ENCODE data around the gene SLIT1. TPM values are rescaled to one million over a fixed set of nuclear protein-coding genes. Genes with fewer than 3 reads are reported as not detected.
A peak's percentile ranks its signal among the peaks of the same experiment; 100 is the strongest.

Gene SLIT1
- under 0.01 and 0.51 TPM in 2 replicates for total RNA-seq

DNA sequence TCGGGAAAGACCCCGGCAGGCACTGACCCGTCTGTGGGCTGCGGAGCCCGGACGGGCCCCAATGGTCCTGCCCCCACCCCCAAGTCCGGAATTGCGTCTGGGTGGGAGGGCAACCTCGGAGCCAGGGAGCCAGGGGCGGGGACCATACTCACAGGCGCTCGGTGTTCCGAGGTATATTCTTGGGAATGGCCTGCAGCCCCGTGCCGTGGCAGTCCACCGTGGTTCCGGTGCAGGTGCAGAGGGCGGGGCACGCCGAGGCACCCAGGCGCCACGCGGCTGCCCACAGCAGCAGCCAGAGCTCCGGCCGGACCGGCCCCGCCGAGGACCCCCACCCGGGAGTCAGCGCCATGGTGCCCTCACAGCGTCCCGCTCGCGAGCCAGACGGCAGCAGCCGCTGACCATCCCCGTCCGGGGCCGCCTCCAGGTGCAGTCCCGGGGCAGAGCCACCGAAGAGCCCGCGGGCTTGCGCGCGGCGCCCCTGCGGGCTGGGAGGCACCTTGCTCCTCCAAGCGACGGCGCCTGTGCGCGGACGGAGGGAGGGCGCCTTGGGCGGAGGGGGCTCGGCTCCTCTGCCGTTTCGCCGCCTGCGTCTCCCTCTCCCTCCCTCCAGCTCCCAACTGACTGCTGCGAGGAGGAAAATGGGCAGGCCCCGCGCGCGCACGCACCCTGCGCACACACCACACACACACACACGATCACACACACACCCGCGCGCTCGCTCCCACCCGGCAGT lies at the start of gene SLIT1:
TSS of gene SLIT1 (minus strand) at position 634 of the 733 bp plus-strand sequence. CDS start at position 349, 285 bp downstream.
- FAIRE-seq (no peak), DNase-seq (ENCODE audit: low read depth) (no peak)
- Histone ChIP-seq H3K4me3 (ENCODE audit: low read depth, low read length) (no peak within 1 kb of the TSS), H3K27me3 (ENCODE audit: control insufficient read depth, insufficient read depth, low read length) (peaks cover 34% of the 10 kb centered on the region), H3K36me3 (ENCODE audit: control insufficient read depth, insufficient read depth, low read length) (no peaks in the 10 kb centered on the region)
- TF ChIP-seq, protein P1, sequence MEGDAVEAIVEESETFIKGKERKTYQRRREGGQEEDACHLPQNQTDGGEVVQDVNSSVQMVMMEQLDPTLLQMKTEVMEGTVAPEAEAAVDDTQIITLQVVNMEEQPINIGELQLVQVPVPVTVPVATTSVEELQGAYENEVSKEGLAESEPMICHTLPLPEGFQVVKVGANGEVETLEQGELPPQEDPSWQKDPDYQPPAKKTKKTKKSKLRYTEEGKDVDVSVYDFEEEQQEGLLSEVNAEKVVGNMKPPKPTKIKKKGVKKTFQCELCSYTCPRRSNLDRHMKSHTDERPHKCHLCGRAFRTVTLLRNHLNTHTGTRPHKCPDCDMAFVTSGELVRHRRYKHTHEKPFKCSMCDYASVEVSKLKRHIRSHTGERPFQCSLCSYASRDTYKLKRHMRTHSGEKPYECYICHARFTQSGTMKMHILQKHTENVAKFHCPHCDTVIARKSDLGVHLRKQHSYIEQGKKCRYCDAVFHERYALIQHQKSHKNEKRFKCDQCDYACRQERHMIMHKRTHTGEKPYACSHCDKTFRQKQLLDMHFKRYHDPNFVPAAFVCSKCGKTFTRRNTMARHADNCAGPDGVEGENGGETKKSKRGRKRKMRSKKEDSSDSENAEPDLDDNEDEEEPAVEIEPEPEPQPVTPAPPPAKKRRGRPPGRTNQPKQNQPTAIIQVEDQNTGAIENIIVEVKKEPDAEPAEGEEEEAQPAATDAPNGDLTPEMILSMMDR (IDR thresholded peaks at IDR 0.05; ENCODE audit: insufficient read depth, low read length, severe bottlenecking), result no peak

DNA sequence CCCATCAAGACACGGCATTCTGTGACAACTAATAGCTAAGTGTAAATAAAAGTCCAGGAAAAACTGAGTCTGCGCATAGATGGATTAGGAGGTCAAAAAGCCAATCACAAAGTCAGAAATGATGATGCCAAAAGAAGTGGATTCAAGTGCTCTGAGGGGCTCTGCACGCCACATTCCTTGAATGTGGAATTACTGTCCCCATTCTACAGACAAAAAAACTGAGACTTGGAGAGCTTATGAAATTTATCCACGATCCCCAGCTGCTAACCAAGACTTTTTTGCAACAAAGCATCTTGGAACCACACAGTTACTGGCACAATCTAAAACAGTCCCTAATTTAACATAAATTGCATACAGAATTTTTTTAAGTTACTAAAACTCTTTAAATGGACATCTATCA lies 49.6 kb upstream of the SLIT1 start:
- TF ChIP-seq, protein P1 (IDR thresholded peaks at IDR 0.05; ENCODE audit: insufficient read depth, low read length, severe bottlenecking), result no peak
- Histone ChIP-seq H3K36me3 (ENCODE audit: control insufficient read depth, insufficient read depth, low read length) (no peaks in the 10 kb centered on the region), H3K4me3 (ENCODE audit: low read depth, low read length) (no peak overlapping the region), H3K27me3 (ENCODE audit: control insufficient read depth, insufficient read depth, low read length) (no peaks in the 10 kb centered on the region)
- no peak for FAIRE-seq
- no peak for DNase-seq (ENCODE audit: low read depth)

DNA sequence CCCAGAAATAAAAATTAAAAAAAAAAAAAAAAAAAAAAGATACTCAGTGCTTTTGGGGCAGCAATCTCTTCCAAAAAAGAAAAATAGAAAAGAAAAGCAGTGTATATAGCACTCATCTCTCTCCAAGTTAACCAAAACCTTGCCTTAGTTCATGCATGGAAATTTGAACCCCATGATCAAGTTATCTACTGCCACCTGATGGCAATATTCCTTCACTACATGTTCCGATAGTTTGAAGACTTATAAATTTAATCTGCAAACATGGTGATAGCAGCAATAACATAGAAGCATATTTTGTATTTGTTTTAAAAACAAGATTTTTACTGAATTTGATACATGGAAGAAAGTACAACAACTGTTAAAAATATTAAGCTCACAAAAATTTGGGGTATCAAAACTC lies 48.6 kb upstream of the SLIT1 start:
- TF ChIP-seq, protein P1 (IDR thresholded peaks at IDR 0.05; ENCODE audit: insufficient read depth, low read length, severe bottlenecking), result peak; percentile 48
- no peaks in the 10 kb centered on the region for H3K36me3 ChIP-seq (ENCODE audit: control insufficient read depth, insufficient read depth, low read length)
- no peak overlapping the region for H3K4me3 ChIP-seq (ENCODE audit: low read depth, low read length)
- DNase-seq (ENCODE audit: low read depth) (peak; percentile 57), FAIRE-seq (no peak)
- H3K27me3 ChIP-seq (ENCODE audit: control insufficient read depth, insufficient read depth, low read length), result no peaks in the 10 kb centered on the region

DNA sequence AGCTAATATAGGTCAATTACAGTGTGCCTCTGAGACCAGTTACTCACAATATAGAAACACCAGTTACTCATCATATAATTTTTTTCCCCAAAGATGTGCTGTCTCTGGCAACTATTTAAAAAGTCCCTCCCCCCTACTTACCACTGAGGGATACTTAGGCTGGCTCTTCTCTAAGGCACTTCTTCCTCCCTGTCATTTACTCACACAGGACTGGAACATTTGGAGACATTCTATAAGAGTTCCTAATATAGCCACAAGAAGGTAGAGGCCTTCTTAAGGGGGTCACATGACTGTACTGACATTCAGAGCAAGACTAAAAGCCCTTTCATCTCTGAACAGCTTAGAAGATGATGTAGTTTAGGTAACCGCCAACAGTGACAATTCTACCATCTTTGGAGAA lies 44.4 kb upstream of the SLIT1 start:
- no peaks in the 10 kb centered on the region for H3K36me3 ChIP-seq (ENCODE audit: control insufficient read depth, insufficient read depth, low read length)
- no peak overlapping the region for H3K4me3 ChIP-seq (ENCODE audit: low read depth, low read length)
- peak; percentile 46 for DNase-seq (ENCODE audit: low read depth)
- TF ChIP-seq, protein P1 (IDR thresholded peaks at IDR 0.05; ENCODE audit: insufficient read depth, low read length, severe bottlenecking), result no peak
- no peaks in the 10 kb centered on the region for H3K27me3 ChIP-seq (ENCODE audit: control insufficient read depth, insufficient read depth, low read length)
- FAIRE-seq, result no peak

DNA sequence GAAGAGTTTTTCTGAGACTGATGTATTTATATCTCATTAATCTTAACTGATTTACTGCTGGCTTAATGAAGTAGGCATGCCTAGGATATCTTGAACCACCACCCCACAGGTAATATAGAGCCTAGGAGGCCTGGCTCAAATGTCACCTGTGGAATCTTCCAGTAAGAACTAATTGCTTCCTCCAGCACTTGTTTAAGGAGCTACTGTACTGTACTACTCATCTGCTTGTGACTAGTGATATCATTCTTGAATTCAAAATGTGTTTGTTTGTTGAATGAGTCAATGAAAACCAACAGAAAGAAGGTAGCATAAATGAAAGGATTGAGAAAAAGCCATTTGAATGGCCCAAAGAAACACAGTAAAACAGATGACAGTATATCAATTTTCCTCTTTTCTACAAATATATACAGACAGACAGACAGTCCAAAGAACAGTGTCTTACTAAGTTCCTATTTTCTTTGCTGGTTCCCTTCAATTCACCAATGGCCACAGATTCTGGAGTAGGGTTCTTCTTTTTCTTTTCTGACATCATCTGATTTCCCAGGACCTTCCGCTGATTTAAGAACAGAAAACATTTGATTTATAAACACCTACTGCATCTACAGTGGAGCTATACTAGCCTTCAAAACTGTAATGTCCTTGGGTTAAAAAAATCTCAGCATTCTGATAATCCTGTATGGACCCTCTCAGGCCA lies 43.7 kb upstream of the SLIT1 start:
- H3K27me3 ChIP-seq (ENCODE audit: control insufficient read depth, insufficient read depth, low read length), result no peaks in the 10 kb centered on the region
- H3K4me3 ChIP-seq (ENCODE audit: low read depth, low read length), result no peak overlapping the region
- TF ChIP-seq, protein P1 (IDR thresholded peaks at IDR 0.05; ENCODE audit: insufficient read depth, low read length, severe bottlenecking), result no peak
- peak; percentile 90 for DNase-seq (ENCODE audit: low read depth)
- H3K36me3 ChIP-seq (ENCODE audit: control insufficient read depth, insufficient read depth, low read length), result no peaks in the 10 kb centered on the region
- peak; percentile 18 for FAIRE-seq
